GM15510 (cell line): ENCODE results near the gene ATL1.

Experiments used
- POLR2A ChIP-seq: IDR thresholded peaks from 3 replicates; pipeline ENCODE4 v1.6.1; 2011; ENCODE audit warnings: borderline replicate concordance; ENCODE audit not compliant: insufficient read length; ENCODE audit errors: extremely low read depth

The ATL1 gene

GRCh38 chr14:50531595-50532501 is 28.1 kb upstream of the ATL1 start:
- no peak for TF ChIP-seq POLR2A

GRCh38 chr14:50532502-50533240 is 27.3 kb upstream of the ATL1 start, which contains the start of gene MAP4K5:
MAP4K5 (minus strand) TSS chr14:50532569; CDS start chr14:50532049, 520 bp downstream.
- peak; percentile 67 for TF ChIP-seq POLR2A

GRCh38 chr14:50533241-50533705 is 26.7 kb upstream of the ATL1 start:
- TF ChIP-seq POLR2A: no peak

- no peak for TF ChIP-seq POLR2A
Measured at GRCh38 chr14:50533806-50534205, 26.1 kb upstream of the ATL1 start.

- TF ChIP-seq POLR2A: no peak
Measured at GRCh38 chr14:50534416-50534815, 25.5 kb upstream of the ATL1 start.

- TF ChIP-seq POLR2A: no peak
Measured at GRCh38 chr14:50534997-50535396, 24.9 kb upstream of the ATL1 start.

- TF ChIP-seq POLR2A: no peak
Measured at GRCh38 chr14:50539051-50539450, 20.9 kb upstream of the ATL1 start.

GRCh38 chr14:50541159-50541567 is 18.8 kb upstream of the ATL1 start:
- TF ChIP-seq POLR2A: no peak

GRCh38 chr14:50542941-50543418 is 17.0 kb upstream of the ATL1 start:
- TF ChIP-seq POLR2A: no peak

- TF ChIP-seq POLR2A: no peak
Measured at GRCh38 chr14:50544911-50545310, 15.0 kb upstream of the ATL1 start.

GRCh38 chr14:50545618-50546017 is 14.3 kb upstream of the ATL1 start:
- TF ChIP-seq POLR2A: no peak

GRCh38 chr14:50550294-50550693 is 9.7 kb upstream of the ATL1 start:
- TF ChIP-seq POLR2A: no peak

- TF ChIP-seq POLR2A: no peak
Measured at GRCh38 chr14:50551877-50552276, 8.1 kb upstream of the ATL1 start.

GRCh38 chr14:50560931-50561285 is 963 bp downstream of the ATL1 start:
- TF ChIP-seq POLR2A: no peak

GRCh38 chr14:50562841-50563240 is 2.9 kb downstream of the ATL1 start:
- no peak for TF ChIP-seq POLR2A
